Kidney epithelial cell (primary cell): ENCODE results near the gene UCKL1. TPM values are rescaled to one million over a fixed set of nuclear protein-coding genes. Genes with fewer than 3 reads are reported as not detected.
A peak's percentile ranks its signal among the peaks of the same experiment; 100 is the strongest.

Experiments used
- DNase-seq: peaks from one replicate; pipeline ENCODE4 v3.0.0-alpha.2; 2010; ENCODE audit warnings: low read depth
- H3K27me3 ChIP-seq: 2 replicates; pipeline ENCODE4 v1.6.0; 2011; ENCODE audit warnings: low read length; ENCODE audit not compliant: control insufficient read depth, insufficient read depth
- H3K36me3 ChIP-seq: 2 replicates; pipeline ENCODE4 v1.5.1; 2011; ENCODE audit warnings: low read length; ENCODE audit not compliant: control insufficient read depth, insufficient read depth
- H3K4me3 ChIP-seq: 2 replicates; pipeline ENCODE4 v1.5.1; 2011; ENCODE audit warnings: low read depth, mild to moderate bottlenecking, control low read depth, low read length
- CTCF ChIP-seq: IDR thresholded peaks from 2 replicates; pipeline ENCODE4 v1.5.1; 2011; ENCODE audit warnings: mild to moderate bottlenecking, moderate library complexity, low read length, control low read depth, inconsistent platforms; ENCODE audit not compliant: insufficient read depth, poor library complexity, severe bottlenecking
- total RNA-seq: library from RNA; depleted of rRNA; stranded (reverse); fragments of >200 nt; gene quantifications from 2 replicates; pipeline ENCODE4 v1.2.3, GENCODE V29; 2015

Gene UCKL1
- total RNA-seq, 1 donor from 2014 or later = 19.6 TPM

- H3K4me3 ChIP-seq = no peak overlapping the region
- H3K27me3 ChIP-seq = no peaks in the 10 kb centered on the region
- TF ChIP-seq CTCF = no peak
- no peaks in the 10 kb centered on the region for H3K36me3 ChIP-seq
- no peak for DNase-seq
Observed at GRCh38 chr20:63898882-63899558, 57.2 kb downstream of the UCKL1 start.

- H3K27me3 ChIP-seq = no peaks in the 10 kb centered on the region
- no peak overlapping the region for H3K4me3 ChIP-seq
- TF ChIP-seq CTCF = no peak
- H3K36me3 ChIP-seq = no peaks in the 10 kb centered on the region
- no peak for DNase-seq
Observed at GRCh38 chr20:63897978-63898561, 58.1 kb downstream of the UCKL1 start.

- Histone ChIP-seq H3K27me3 (no peaks in the 10 kb centered on the region), H3K4me3 (peak overlapping the region; percentile 63), H3K36me3 (peaks cover 2% of the 10 kb centered on the region)
- no peak for DNase-seq
- TF ChIP-seq CTCF = no peak
Observed at GRCh38 chr20:63896264-63897105, 59.7 kb downstream of the UCKL1 start.

GRCh38 chr20:63895952-63896263 lies 60.3 kb downstream of the UCKL1 start:
- TF ChIP-seq CTCF = no peak

GRCh38 chr20:63895202-63895951 lies 60.8 kb downstream of the UCKL1 start:
- TF ChIP-seq CTCF = no peak
- DNase-seq = no peak
- Histone ChIP-seq H3K27me3 (no peaks in the 10 kb centered on the region), H3K4me3 (peak overlapping the region; percentile 63), H3K36me3 (peaks cover 2% of the 10 kb centered on the region)

More at GRCh38 chr20:63895952-63896263, 60.3 kb downstream of the UCKL1 start:
- Histone ChIP-seq H3K4me3 (peak overlapping the region; percentile 63), H3K36me3 (peaks cover 2% of the 10 kb centered on the region), H3K27me3 (no peaks in the 10 kb centered on the region)
- DNase-seq = no peak
